Spleen (tissue), 11 donors: ENCODE results near the gene MCTP1. TPM values are rescaled to one million over a fixed set of nuclear protein-coding genes. Genes with fewer than 3 reads are reported as not detected.

Source experiments
- DNase-seq: peaks from one replicate; pipeline ENCODE4 v3.0.0-alpha.2; 2020
- H3K27ac ChIP-seq, 8 donors: fragments of 200-600 bp; sonication (generic) in 7 of 8; 1 replicate in 4 of 8; 2 replicates in 4 of 8; pipeline versions ENCODE4 v1.5.0 to v1.8.0; 2016 to 2021; ENCODE audit warnings: inconsistent platforms in 4 of 8, mild to moderate bottlenecking in 4 of 8, moderate library complexity in 1 of 8
- H3K27me3 ChIP-seq, 7 donors: fragments of 200-600 bp; sonication (generic) in 6 of 7; replicated peaks in 1 of 7; 1 replicate in 4 of 7; 2 replicates in 3 of 7; pipeline versions ENCODE4 v1.5.0 to v1.8.0; 2016 to 2021; ENCODE audit warnings: inconsistent platforms in 3 of 7, mild to moderate bottlenecking in 1 of 7
- H3K36me3 ChIP-seq, 6 donors: fragments of 200-600 bp; sonication (generic) in 5 of 6; 1 replicate in 4 of 6; 2 replicates in 2 of 6; pipeline versions ENCODE4 v1.5.0 to v1.8.0; 2016 to 2021; ENCODE audit warnings: inconsistent platforms in 2 of 6
- H3K4me1 ChIP-seq, 6 donors: fragments of 200-600 bp; sonication (generic) in 5 of 6; 1 replicate in 3 of 6; 2 replicates in 3 of 6; pipeline versions ENCODE4 v1.5.0 to v1.8.0; 2016 to 2021; ENCODE audit warnings: inconsistent platforms in 3 of 6
- H3K4me3 ChIP-seq, 8 donors: fragments of 200-600 bp; sonication (generic) in 7 of 8; 1 replicate in 4 of 8; 2 replicates in 4 of 8; pipeline versions ENCODE4 v1.5.0 to v1.8.0; 2016 to 2021; ENCODE audit warnings: inconsistent platforms in 4 of 8, mild to moderate bottlenecking in 4 of 8, moderate library complexity in 2 of 8
- H3K9me3 ChIP-seq, 8 donors: fragments of 200-600 bp; sonication (generic) in 7 of 8; 1 replicate in 4 of 8; 2 replicates in 4 of 8; pipeline versions ENCODE4 v1.5.0 to v1.8.0; 2016 to 2021; ENCODE audit warnings: inconsistent platforms in 4 of 8
- CTCF ChIP-seq, 11 experiments: fragments of 200-600 bp in 7 of 11; fragments of 450-650 bp in 4 of 11; sonication (generic) in 4 of 11; IDR thresholded peaks in 8 of 11; conservative IDR thresholded peaks in 3 of 11; 1 replicate in 7 of 11; 2 replicates in 4 of 11; pipeline versions ENCODE4 v1.4.0 to v1.8.0; 2016 to 2021; ENCODE audit warnings: antibody characterized with exemption in 11 of 11, inconsistent platforms in 4 of 11, mild to moderate bottlenecking in 1 of 11
- POLR2A ChIP-seq, 3 donors: fragments of 450-650 bp; IDR thresholded peaks; one replicate each; pipeline ENCODE4 v1.5.1; 2017; ENCODE audit warnings: antibody characterized with exemption in 3 of 3, mild to moderate bottlenecking in 1 of 3
- POLR2AphosphoS5 ChIP-seq, 3 donors: sonication (generic); formaldehyde crosslinking; IDR thresholded peaks; one replicate each; pipeline ENCODE4 v1.5.1; 2017; ENCODE audit warnings: antibody characterized with exemption in 3 of 3
- WGBS, 5 donors: extraction: QIAGEN DNeasy Blood & Tissue Kit in 3 of 5; methylation state at CpG; one replicate each; pipeline versions ENCODE4 v1.1.5 to v1.1.7; 2013 to 2018; 5-methylcytosine and 5-hydroxymethylcytosine counted together
- intact Hi-C: fragments of 100-400 bp; cut with DNase I; formaldehyde crosslinking; loops from one replicate; pipeline ENCODE4 v1.15.0; 2023; ENCODE audit warnings: low total_unique reads
- polyA plus RNA-seq, 3 donors: library from polyadenylated mRNA; stranded (reverse); fragments of 200-250 nt; gene quantifications; one replicate each; pipeline ENCODE4 v1.2.1, GENCODE V29; 2013
- total RNA-seq, 7 donors: library from RNA; depleted of rRNA in 3 of 7; stranded (reverse); fragments of >200 nt in 3 of 7; fragmentation: NEBNext Ultra II Directional in 4 of 7; extraction: Animal tissue kit (Norgen Biotek cat#: 25700) in 4 of 7; gene quantifications; one replicate each; pipeline versions ENCODE4 v1.1.0 to v1.2.1, GENCODE V29; 2016 to 2021
- donor health status: healthy with polysubstance abuse.
- donor health status: DM: no; HTN: no; CAD: no; lungs with moderate emphysema.
- donor health status: DM: no; HTN: no; CAD: no.
- donor health status: Bipolar disorder and iron deficiency.
- donor health status: healthy.
- donor health status: DM: no; HTN: no; CAD: no.
- donor health status: DM: yes; HTN: yes; CAD: no.

Gene MCTP1
- total and polyA plus RNA-seq, 10 donors = 1.2 to 57.2 (median 29.4) TPM

GRCh38 chr5:95113489-95113888, 171.4 kb downstream of the MCTP1 start:
- no peaks in the 10 kb centered on the region for H3K4me1 ChIP-seq
- intact Hi-C loops = no loop called here
- no peaks in the 10 kb centered on the region for H3K36me3 ChIP-seq
- no peak overlapping the region for H3K27ac ChIP-seq
- no peak for DNase-seq
- 61 to 75% (median 69%) methylated on average over 4 of the region's 4 CpGs for WGBS, 5 donors
- TF ChIP-seq POLR2A (IDR thresholded peaks at IDR 0.05) = no peak
- TF ChIP-seq CTCF (IDR thresholded peaks at IDR 0.05 in 8 of 11, conservative IDR thresholded peaks at IDR 0.05 in 3 of 11) = no peak
- no peak for TF ChIP-seq POLR2AphosphoS5 (IDR thresholded peaks at IDR 0.05)
- H3K27me3 ChIP-seq = no peaks in the 10 kb centered on the region
- H3K4me3 ChIP-seq = no peak overlapping the region
- peaks cover 0 to 20% (median 3%) of the 10 kb centered on the region in 8 donors for H3K9me3 ChIP-seq

GRCh38 chr5:95111141-95111540, 173.8 kb downstream of the MCTP1 start:
- TF ChIP-seq POLR2A (IDR thresholded peaks at IDR 0.05) = no peak
- no peak for TF ChIP-seq CTCF (IDR thresholded peaks at IDR 0.05 in 8 of 11, conservative IDR thresholded peaks at IDR 0.05 in 3 of 11)
- TF ChIP-seq POLR2AphosphoS5 (IDR thresholded peaks at IDR 0.05) = no peak
- H3K4me1 ChIP-seq = no peaks in the 10 kb centered on the region
- DNase-seq = no peak
- H3K4me3 ChIP-seq = no peak overlapping the region
- no peaks in the 10 kb centered on the region for H3K27me3 ChIP-seq
- intact Hi-C loops = no loop called here
- peaks cover 0 to 13% (median 3%) of the 10 kb centered on the region in 8 donors for H3K9me3 ChIP-seq
- no peaks in the 10 kb centered on the region for H3K36me3 ChIP-seq
- H3K27ac ChIP-seq = no peak overlapping the region

- no peaks in the 10 kb centered on the region for H3K4me1 ChIP-seq
- no peak for DNase-seq
- intact Hi-C loops = no loop called here
- peaks cover 0 to 4% (median 0%) of the 10 kb centered on the region in 8 donors for H3K9me3 ChIP-seq
- no peak for TF ChIP-seq POLR2AphosphoS5 (IDR thresholded peaks at IDR 0.05)
- TF ChIP-seq POLR2A (IDR thresholded peaks at IDR 0.05) = no peak
- no peak for TF ChIP-seq CTCF (IDR thresholded peaks at IDR 0.05 in 8 of 11, conservative IDR thresholded peaks at IDR 0.05 in 3 of 11)
- WGBS, 5 donors = 35 to 54% (median 44%) methylated on average over 1 of the region's 1 CpG
- H3K27me3 ChIP-seq = no peaks in the 10 kb centered on the region
- H3K4me3 ChIP-seq = no peak overlapping the region
- no peaks in the 10 kb centered on the region for H3K36me3 ChIP-seq
- H3K27ac ChIP-seq = no peak overlapping the region
These were observed 174.8 kb downstream of the MCTP1 start for GRCh38 chr5:95110118-95110517.

- WGBS, 5 donors = 82 to 93% (median 87%) methylated on average over 2 of the region's 2 CpGs
- no peaks in the 10 kb centered on the region for H3K27me3 ChIP-seq
- no peak overlapping the region for H3K27ac ChIP-seq
- no peak overlapping the region for H3K4me3 ChIP-seq
- no peaks in the 10 kb centered on the region for H3K36me3 ChIP-seq
- TF ChIP-seq POLR2A (IDR thresholded peaks at IDR 0.05) (no peak), POLR2AphosphoS5 (IDR thresholded peaks at IDR 0.05) (no peak), CTCF (IDR thresholded peaks at IDR 0.05 in 8 of 11, conservative IDR thresholded peaks at IDR 0.05 in 3 of 11) (no peak)
- H3K4me1 ChIP-seq = no peaks in the 10 kb centered on the region
- intact Hi-C loops = no loop called here
- no peak for DNase-seq
- no peaks in the 10 kb centered on the region for H3K9me3 ChIP-seq
These were observed 177.8 kb downstream of the MCTP1 start for GRCh38 chr5:95107138-95107537.
